BJ (cell line): Measurements from ENCODE around the gene VAV2. TPM values are rescaled to one million over a fixed set of nuclear protein-coding genes. Genes with fewer than 3 reads are reported as not detected.

Experiments used
- CTCF ChIA-PET: fragments of 350-600 bp; formaldehyde crosslinking; extraction: SDS; loops from one replicate; lab custom pipeline; 2021; ENCODE audit warnings: antibody characterized with exemption, inconsistent platforms; lab: Yijun Ruan, JAX
- POLR2A ChIA-PET: fragments of 300-600 bp; sonication (Branson Sonifier 250); formaldehyde crosslinking; extraction: SDS; loops from one replicate; lab custom pipeline; 2021; ENCODE audit warnings: antibody characterized with exemption; lab: Charles Lee
- DNase-seq: peaks from one replicate; pipeline ENCODE4 v3.0.0-alpha.2; 2011; ENCODE audit warnings: low read depth
- H3K27me3 ChIP-seq: 2 replicates; pipeline ENCODE4 v1.6.0; 2011; ENCODE audit warnings: low read length; ENCODE audit not compliant: control insufficient read depth, insufficient read depth
- H3K36me3 ChIP-seq: 2 replicates; pipeline ENCODE4 v1.5.1; 2011; ENCODE audit warnings: low read length; ENCODE audit not compliant: control insufficient read depth, insufficient read depth
- H3K4me3 ChIP-seq: 2 replicates; pipeline ENCODE4 v1.5.1; 2011; ENCODE audit warnings: low read depth, mild to moderate bottlenecking, control low read depth, low read length
- polyA plus RNA-seq: library from polyadenylated mRNA; depleted of rRNA; stranded (reverse); fragments of >200 nt; gene quantifications from 2 replicates; pipeline ENCODE4 v1.2.3, GENCODE V29; 2011
- TF ChIP-seq, protein P1 (sequence below): IDR thresholded peaks from 2 replicates; pipeline ENCODE4 v1.5.1; 2011; ENCODE audit warnings: low read depth, mild to moderate bottlenecking, control low read depth, inconsistent platforms, low read length, moderate library complexity; ENCODE audit not compliant: insufficient read depth

Gene VAV2
- polyA plus RNA-seq, 1 experiment: 9.9 TPM

GRCh38 chr9:133715295-133715865, 276.7 kb downstream of the VAV2 start:
- DNase-seq: no peak
- TF ChIP-seq, protein P1, sequence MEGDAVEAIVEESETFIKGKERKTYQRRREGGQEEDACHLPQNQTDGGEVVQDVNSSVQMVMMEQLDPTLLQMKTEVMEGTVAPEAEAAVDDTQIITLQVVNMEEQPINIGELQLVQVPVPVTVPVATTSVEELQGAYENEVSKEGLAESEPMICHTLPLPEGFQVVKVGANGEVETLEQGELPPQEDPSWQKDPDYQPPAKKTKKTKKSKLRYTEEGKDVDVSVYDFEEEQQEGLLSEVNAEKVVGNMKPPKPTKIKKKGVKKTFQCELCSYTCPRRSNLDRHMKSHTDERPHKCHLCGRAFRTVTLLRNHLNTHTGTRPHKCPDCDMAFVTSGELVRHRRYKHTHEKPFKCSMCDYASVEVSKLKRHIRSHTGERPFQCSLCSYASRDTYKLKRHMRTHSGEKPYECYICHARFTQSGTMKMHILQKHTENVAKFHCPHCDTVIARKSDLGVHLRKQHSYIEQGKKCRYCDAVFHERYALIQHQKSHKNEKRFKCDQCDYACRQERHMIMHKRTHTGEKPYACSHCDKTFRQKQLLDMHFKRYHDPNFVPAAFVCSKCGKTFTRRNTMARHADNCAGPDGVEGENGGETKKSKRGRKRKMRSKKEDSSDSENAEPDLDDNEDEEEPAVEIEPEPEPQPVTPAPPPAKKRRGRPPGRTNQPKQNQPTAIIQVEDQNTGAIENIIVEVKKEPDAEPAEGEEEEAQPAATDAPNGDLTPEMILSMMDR: no peak
- POLR2A ChIA-PET: interaction anchor here (0.6 kb wide), 1 partner anchor 255 kb away, joined by 4 read pairs; no protein-coding TSS in a partner anchor
- CTCF ChIA-PET: interaction anchor here (1.0 to 3.0 kb wide), 12 partner anchors 9 to 528 kb away, joined by 3 to 17 read pairs (median 4); partner anchors contain the start of gene SARDH
- no peaks in the 10 kb centered on the region; the same call in 1 of the 2 replicates for H3K27me3 ChIP-seq
- H3K36me3 ChIP-seq: no peaks in the 10 kb centered on the region
- no peak overlapping the region for H3K4me3 ChIP-seq

DNA sequence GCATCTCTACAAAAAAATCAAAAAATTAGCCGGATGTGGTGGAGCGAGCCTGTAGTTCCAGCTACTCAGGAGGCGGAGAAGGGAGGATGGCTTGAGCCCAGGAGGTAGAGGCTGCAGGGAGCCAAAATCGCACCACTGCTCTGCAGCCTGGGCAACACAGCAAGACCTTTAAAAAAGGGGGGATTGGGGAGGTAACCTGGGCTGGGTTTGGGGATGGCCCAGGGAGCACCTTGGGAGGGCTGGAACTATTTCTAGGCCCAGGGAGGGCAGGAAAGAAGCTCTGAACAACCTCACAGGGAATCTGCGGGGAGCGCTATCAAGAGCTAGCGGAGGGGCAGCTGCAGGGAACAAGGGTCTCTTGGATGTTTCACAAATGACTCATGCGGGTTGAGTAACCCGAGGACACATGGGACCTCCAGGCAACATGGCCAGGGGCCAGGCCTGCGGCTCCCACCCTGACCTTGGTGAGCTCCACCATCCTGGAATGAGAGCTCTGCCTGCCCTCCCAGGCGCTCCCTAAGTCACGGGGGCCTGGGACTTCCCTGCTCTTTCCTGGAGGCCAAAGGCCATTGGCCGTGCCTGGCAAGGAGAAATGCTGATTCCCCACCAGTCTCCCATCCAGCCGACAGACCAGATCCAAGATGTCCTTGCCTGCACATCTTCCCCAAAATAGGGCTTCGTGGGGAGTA, 277.4 kb downstream of the VAV2 start:
- Histone ChIP-seq H3K27me3 (no peaks in the 10 kb centered on the region; the same call in 1 of the 2 replicates), H3K36me3 (no peaks in the 10 kb centered on the region), H3K4me3 (no peak overlapping the region)
- CTCF ChIA-PET: interaction anchor here (1.0 to 3.0 kb wide), 10 partner anchors 8 to 528 kb away, joined by 3 to 17 read pairs (median 4); partner anchors contain the start of gene SARDH
- no peak for DNase-seq
- TF ChIP-seq, protein P1: no peak
- POLR2A ChIA-PET: interaction anchor here (0.6 kb wide), 1 partner anchor 255 kb away, joined by 4 read pairs; no protein-coding TSS in a partner anchor

DNA sequence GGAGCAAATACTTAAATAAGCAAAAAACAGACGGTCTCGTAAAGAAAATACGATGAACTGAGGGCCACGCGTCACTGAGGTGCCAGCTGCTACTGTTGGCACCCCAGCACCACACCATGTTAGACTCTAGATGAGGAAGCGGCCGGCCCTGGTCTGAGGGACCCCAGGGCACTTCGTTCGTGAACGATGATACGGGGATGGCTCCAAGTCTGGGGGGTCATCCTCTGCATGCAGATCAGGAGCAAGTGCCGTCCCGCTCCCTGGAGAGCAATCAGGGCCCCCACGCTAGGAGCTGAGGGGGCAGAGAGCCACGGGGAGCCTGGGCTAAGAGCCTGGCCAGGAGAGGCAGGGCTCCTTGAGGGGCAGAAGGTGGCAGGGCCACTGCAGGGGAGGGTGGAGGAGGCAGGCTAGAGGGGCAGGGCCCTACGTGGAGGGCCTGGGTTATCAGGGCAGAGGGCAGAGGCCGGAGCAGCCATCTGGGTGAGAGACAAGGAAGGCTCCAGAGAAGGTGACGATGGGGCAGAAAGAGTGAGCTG, 278.1 kb downstream of the VAV2 start:
- TF ChIP-seq, protein P1: no peak
- Histone ChIP-seq H3K36me3 (no peaks in the 10 kb centered on the region), H3K27me3 (no peaks in the 10 kb centered on the region; the same call in 1 of the 2 replicates), H3K4me3 (no peak overlapping the region)
- DNase-seq: no peak
- POLR2A ChIA-PET: no interaction called here
- CTCF ChIA-PET: interaction anchor here (1.0 to 3.0 kb wide), 7 partner anchors 13 to 527 kb away, joined by 3 to 17 read pairs (median 4); no protein-coding TSS in a partner anchor

DNA sequence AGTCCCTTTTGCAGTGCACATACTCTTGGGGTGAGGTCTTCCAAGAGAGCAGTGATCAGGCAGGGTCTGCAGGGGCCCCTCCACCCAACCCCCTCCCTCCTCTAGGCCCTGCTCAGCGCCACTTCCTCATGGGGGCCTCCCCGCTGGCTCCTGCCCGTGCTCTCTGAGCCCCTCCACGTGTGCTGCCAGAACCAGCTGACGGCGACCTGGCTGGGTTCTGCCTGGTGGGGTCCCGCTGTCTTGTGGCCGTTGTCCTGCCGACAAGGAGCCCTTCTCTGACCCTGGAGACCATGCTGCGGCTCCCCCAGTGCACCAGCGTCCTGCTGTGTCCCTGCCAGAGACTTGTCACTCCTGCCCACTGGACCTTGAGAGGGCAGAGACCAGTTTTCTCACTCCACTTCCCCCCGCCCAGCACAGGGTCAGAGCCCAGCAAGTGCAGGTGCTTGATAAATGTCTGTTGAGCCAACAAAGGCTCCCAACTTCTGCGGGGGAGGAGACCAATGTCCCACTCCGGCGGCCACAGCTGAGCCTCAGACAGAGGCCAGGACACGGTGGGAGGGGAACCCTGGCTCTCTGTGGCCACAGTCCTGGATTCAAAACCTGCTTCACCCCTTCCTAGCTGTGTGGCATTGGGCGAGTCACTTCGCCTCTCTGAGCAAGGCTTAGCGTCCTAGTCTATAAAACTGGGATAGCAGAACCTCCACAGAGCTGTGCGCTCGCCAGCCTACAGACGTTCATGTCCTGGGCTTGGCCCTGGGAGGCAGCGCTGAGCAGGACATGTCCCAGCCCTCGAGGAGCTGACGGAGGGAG, 278.8 kb downstream of the VAV2 start:
- CTCF ChIA-PET: interaction anchor here (1.7 kb wide), 1 partner anchor 12 kb away, joined by 5 read pairs; no protein-coding TSS in a partner anchor
- POLR2A ChIA-PET: no interaction called here
- Histone ChIP-seq H3K27me3 (no peaks in the 10 kb centered on the region; the same call in 1 of the 2 replicates), H3K36me3 (no peaks in the 10 kb centered on the region), H3K4me3 (no peak overlapping the region)
- DNase-seq: no peak
- TF ChIP-seq, protein P1: no peak
